ENCODE results near the gene LTA.

DNA sequence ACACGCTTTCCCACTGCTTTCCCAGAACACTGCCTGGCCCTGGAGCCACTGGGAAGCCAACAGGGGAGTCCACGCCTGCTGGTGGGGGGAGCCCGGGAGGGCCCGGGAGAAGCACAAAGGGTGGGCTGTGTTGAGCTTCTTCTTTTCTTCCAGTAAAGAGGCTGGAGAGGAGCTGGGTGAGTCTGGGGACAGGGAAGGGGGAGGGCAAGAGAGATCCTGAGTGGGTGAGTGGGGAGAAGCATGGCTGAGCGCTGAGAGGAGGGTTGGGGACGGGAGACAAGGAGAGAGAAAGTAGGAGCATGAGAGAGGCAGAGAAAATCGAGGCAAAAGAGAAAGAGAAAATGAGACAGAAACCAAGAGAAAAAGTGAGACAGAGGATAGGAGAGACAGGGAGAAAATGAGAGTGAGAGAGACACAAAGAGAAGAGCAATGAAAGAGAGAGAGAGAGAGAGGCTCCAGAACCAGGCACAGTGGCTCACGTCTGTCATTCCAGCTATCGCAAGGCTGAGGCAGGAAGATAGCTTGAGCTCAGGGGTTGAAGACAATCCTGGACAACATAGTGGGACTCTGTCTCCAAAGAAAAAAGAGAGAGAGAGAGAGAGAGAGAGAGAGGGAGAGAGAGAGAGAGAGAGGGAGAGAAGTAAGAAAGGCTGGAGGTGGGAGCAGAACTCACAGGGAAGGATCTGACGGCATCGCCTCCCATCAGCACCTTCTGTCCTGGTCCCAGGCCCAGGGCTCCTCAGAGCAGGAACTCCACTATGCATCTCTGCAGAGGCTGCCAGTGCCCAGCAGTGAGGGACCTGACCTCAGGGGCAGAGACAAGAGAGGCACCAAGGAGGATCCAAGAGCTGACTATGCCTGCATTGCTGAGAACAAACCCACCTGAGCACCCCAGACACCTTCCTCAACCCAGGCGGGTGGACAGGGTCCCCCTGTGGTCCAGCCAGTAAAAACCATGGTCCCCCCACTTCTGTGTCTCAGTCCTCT is 16.0 kb downstream of the LTA start:
- TF ChIP-seq CTCF (IDR thresholded peaks at IDR 0.05) (no peak), POLR2A (IDR thresholded peaks at IDR 0.05) (no peak)

All from esophagus squamous epithelium (tissue), 4 donors.